SK-N-SH treated with all-trans-retinoic acid at 6 μM for 48 hours (cell line): ENCODE data around the gene PIK3R3.

Experiments used
- ATAC-seq: fragments of 200-7000 bp; cut with Tn5 transposase; 3 replicates; pipeline ENCODE4 v1.9.1; 2020; ENCODE audit warnings: mild to moderate bottlenecking, moderate library complexity
- ARNTL ChIP-seq: fragments of 450-650 bp; formaldehyde crosslinking; IDR thresholded peaks from 2 replicates; pipeline ENCODE4 v1.5.0; 2020; ENCODE audit warnings: low read depth, mild to moderate bottlenecking, moderate library complexity, borderline replicate concordance
- BACH2 ChIP-seq: fragments of 250-450 bp; sonication (Bioruptor Pico); IDR thresholded peaks from 2 replicates; pipeline ENCODE4 v1.9.0; 2021; ENCODE audit warnings: mild to moderate bottlenecking, borderline replicate concordance
- ESRRG ChIP-seq: fragments of 250-450 bp; sonication (Bioruptor Pico); IDR thresholded peaks from 2 replicates; pipeline ENCODE4 v1.6.1; 2021; ENCODE audit warnings: mild to moderate bottlenecking
- GLIS3 ChIP-seq: fragments of 250-450 bp; sonication (Bioruptor Pico); IDR thresholded peaks from 2 replicates; pipeline ENCODE4 v1.5.0; 2020; ENCODE audit warnings: mild to moderate bottlenecking, moderate library complexity
- ISL1 ChIP-seq: fragments of 250-450 bp; sonication (Bioruptor Pico); IDR thresholded peaks from 2 replicates; pipeline ENCODE4 v2.1.2; 2022; ENCODE audit warnings: mild to moderate bottlenecking, moderate library complexity
- OSR1 ChIP-seq: fragments of 250-450 bp; sonication (Bioruptor Pico); IDR thresholded peaks from 2 replicates; pipeline ENCODE4 v1.8.0; 2022; ENCODE audit warnings: moderate library complexity, mild to moderate bottlenecking, inconsistent platforms
- PPARA ChIP-seq: fragments of 250-450 bp; sonication (Bioruptor Pico); IDR thresholded peaks from 2 replicates; pipeline ENCODE4 v1.5.0; 2020; ENCODE audit warnings: mild to moderate bottlenecking, borderline replicate concordance
- RARB ChIP-seq: fragments of 250-450 bp; sonication (Bioruptor Pico); IDR thresholded peaks from 2 replicates; pipeline ENCODE4 v1.8.0; 2021; ENCODE audit warnings: mild to moderate bottlenecking, moderate library complexity
- SNAI2 ChIP-seq: fragments of 250-450 bp; sonication (Bioruptor Pico); IDR thresholded peaks from 2 replicates; pipeline ENCODE4 v1.5.0; 2020; ENCODE audit warnings: mild to moderate bottlenecking, moderate library complexity
- TCF4 ChIP-seq: fragments of 250-450 bp; sonication (Bioruptor Pico); IDR thresholded peaks from 2 replicates; pipeline ENCODE4 v1.8.0; 2021; ENCODE audit warnings: mild to moderate bottlenecking, moderate library complexity, borderline replicate concordance
- TOX ChIP-seq: fragments of 250-450 bp; sonication (Bioruptor Pico); IDR thresholded peaks from 2 replicates; pipeline ENCODE4 v1.8.0; 2021; ENCODE audit warnings: mild to moderate bottlenecking, moderate library complexity, borderline replicate concordance
- ZC3H10 ChIP-seq: fragments of 250-450 bp; sonication (Bioruptor Pico); IDR thresholded peaks from 2 replicates; pipeline ENCODE4 v1.5.1; 2021; ENCODE audit warnings: mild to moderate bottlenecking, moderate library complexity
- ZFP30 ChIP-seq: fragments of 450-650 bp; formaldehyde crosslinking; IDR thresholded peaks from 2 replicates; pipeline ENCODE4 v1.5.0; 2022; ENCODE audit warnings: mild to moderate bottlenecking, moderate library complexity
- ZNF565 ChIP-seq: fragments of 450-650 bp; formaldehyde crosslinking; conservative IDR thresholded peaks from 2 replicates; pipeline ENCODE4 v1.5.0; 2020; ENCODE audit warnings: low read depth, mild to moderate bottlenecking, moderate library complexity
- ZNF70 ChIP-seq: fragments of 450-650 bp; formaldehyde crosslinking; IDR thresholded peaks from 2 replicates; pipeline ENCODE4 v1.5.0; 2020; ENCODE audit warnings: mild to moderate bottlenecking, moderate library complexity
- ZNF8 ChIP-seq: fragments of 450-650 bp; formaldehyde crosslinking; IDR thresholded peaks from 2 replicates; pipeline ENCODE4 v1.5.0; 2020; ENCODE audit warnings: mild to moderate bottlenecking, moderate library complexity
- TF ChIP-seq, protein P1 (sequence below): fragments of 250-450 bp; sonication (Bioruptor Pico); IDR thresholded peaks from 2 replicates; pipeline ENCODE4 v1.5.1; 2020; ENCODE audit warnings: low read depth, mild to moderate bottlenecking, moderate library complexity
- TF ChIP-seq, protein P2 (sequence below): fragments of 250-450 bp; sonication (Bioruptor Pico); IDR thresholded peaks from 2 replicates; pipeline ENCODE4 v1.8.0; 2021; ENCODE audit warnings: low read depth, mild to moderate bottlenecking, moderate library complexity, borderline replicate concordance
- TF ChIP-seq, protein P3 (sequence below): fragments of 250-450 bp; sonication (Bioruptor Pico); IDR thresholded peaks from 2 replicates; pipeline ENCODE4 v1.8.0; 2020; ENCODE audit warnings: mild to moderate bottlenecking, moderate library complexity, borderline replicate concordance
- TF ChIP-seq, protein P4 (sequence below): fragments of 250-450 bp; sonication (Bioruptor Pico); IDR thresholded peaks from 2 replicates; pipeline ENCODE4 v1.5.1; 2021; ENCODE audit warnings: mild to moderate bottlenecking, moderate library complexity

Gene PIK3R3

DNA sequence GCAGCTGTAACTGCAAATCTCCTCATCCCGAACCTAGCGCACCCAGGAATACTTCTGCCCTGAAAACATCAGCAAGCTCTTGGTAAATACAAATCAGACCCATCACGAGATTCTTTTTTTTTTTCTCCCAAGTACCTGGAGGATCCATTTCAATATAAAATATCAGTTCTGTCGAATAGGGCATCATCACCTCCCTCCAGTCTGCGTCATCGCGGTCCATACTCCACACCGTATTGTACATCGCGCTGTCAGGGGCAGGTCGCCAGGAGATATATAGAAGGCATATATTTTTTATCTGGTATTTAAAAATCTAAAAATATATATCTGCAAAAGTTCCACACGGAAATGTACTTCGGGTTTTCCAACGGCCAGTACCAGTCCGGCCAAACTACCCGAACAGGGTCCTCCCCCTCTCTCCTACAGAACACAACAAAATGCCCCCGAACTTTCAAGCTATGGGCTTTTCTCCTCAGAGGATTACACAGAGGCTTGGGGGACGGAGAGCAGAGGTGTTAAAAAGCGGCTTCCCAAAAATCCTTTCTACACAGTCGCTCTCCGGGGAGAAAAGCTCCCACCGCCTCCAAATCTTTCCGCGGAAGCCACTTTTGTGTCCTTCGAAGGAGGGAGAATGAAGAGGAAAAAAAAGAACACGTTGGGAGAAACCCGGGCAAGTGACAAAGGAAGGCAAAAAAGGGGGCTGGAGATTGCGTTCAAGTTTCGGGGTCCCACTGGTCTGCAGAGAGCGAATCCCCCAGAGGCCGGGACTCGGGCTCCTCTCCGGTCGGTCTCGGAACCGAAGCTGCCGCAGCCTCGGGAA lies 509 bp downstream of the PIK3R3 start:
- peak; percentile 30 for ATAC-seq
- TF ChIP-seq ZFP30 (CRISPR knock-in tag) = 0 out of 2 replicates have a peak, but pooled peaks have one; percentile 20
- TF ChIP-seq, protein P1, sequence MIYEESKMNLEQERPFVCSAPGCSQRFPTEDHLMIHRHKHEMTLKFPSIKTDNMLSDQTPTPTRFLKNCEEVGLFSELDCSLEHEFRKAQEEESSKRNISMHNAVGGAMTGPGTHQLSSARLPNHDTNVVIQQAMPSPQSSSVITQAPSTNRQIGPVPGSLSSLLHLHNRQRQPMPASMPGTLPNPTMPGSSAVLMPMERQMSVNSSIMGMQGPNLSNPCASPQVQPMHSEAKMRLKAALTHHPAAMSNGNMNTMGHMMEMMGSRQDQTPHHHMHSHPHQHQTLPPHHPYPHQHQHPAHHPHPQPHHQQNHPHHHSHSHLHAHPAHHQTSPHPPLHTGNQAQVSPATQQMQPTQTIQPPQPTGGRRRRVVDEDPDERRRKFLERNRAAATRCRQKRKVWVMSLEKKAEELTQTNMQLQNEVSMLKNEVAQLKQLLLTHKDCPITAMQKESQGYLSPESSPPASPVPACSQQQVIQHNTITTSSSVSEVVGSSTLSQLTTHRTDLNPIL = peak; percentile 47; the same call in 1 of the 2 replicates
- TF ChIP-seq TCF4 (CRISPR knock-in tag) = no peak

DNA sequence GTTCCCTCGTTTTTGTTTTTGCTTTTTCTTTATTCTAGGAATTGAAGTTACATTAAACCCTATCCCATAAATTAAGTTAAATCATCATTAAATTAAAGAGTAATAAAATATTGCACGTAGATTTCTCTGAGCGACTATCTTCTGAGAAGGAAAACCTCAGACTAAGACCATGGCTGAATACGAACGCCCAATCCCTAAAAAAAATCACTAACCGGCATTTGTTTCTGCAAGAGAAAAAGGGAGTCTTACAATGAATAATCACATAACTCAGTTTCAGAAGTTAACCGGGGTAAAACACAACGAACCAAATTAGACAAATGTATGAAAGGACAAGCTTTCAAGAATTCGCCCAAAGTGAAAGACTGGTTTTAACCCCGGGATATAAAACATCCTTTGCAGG lies 1.3 kb downstream of the PIK3R3 start:
- no peak for ATAC-seq
- no peak for TF ChIP-seq TOX (CRISPR knock-in tag)
- TF ChIP-seq TCF4 (CRISPR knock-in tag) = no peak
- TF ChIP-seq ZNF8 = no peak
- TF ChIP-seq, protein P2, sequence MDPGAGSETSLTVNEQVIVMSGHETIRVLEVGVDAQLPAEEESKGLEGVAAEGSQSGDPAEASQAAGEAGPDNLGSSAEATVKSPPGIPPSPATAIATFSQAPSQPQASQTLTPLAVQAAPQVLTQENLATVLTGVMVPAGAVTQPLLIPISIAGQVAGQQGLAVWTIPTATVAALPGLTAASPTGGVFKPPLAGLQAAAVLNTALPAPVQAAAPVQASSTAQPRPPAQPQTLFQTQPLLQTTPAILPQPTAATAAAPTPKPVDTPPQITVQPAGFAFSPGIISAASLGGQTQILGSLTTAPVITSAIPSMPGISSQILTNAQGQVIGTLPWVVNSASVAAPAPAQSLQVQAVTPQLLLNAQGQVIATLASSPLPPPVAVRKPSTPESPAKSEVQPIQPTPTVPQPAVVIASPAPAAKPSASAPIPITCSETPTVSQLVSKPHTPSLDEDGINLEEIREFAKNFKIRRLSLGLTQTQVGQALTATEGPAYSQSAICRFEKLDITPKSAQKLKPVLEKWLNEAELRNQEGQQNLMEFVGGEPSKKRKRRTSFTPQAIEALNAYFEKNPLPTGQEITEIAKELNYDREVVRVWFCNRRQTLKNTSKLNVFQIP (CRISPR knock-in tag) = no peak
- TF ChIP-seq, protein P1 = no peak
- no peak for TF ChIP-seq GLIS3
- no peak for TF ChIP-seq SNAI2 (CRISPR knock-in tag)
- no peak for TF ChIP-seq ZNF565
- no peak for TF ChIP-seq RARB
- no peak for TF ChIP-seq PPARA (CRISPR knock-in tag)
- TF ChIP-seq ZNF70 = no peak
- TF ChIP-seq ZC3H10 (CRISPR knock-in tag) = no peak
- TF ChIP-seq ZFP30 (CRISPR knock-in tag) = no peak
- TF ChIP-seq ARNTL (CRISPR knock-in tag) = no peak

DNA sequence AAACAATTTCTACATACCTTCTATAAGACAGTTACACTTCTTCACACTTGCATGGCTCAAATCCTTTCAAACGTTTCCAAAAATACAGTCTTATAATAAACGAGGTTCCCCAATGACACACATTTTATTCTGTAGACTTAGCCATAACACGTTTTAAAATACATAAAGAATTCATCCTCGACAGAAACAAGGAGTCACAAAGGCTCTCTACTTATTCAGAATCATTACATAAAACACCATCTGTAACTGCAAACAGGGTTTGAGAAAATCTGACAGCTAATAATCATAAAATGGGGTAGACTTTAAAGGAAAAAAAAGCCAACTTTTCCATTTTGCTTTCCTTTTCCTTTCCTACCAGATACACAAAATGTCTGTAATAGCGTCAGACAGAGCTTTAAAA lies 1.8 kb downstream of the PIK3R3 start:
- no peak for ATAC-seq

More for the DNA sequence above, 1.8 kb downstream of the PIK3R3 start:
- TF ChIP-seq GLIS3 (no peak), ESRRG (CRISPR knock-in tag) (no peak), TCF4 (CRISPR knock-in tag) (no peak), ZFP30 (CRISPR knock-in tag) (no peak), ISL1 (CRISPR knock-in tag) (no peak), SNAI2 (CRISPR knock-in tag) (no peak), ZNF8 (no peak), TOX (CRISPR knock-in tag) (no peak), OSR1 (no peak), ZNF565 (no peak), BACH2 (CRISPR knock-in tag) (no peak)
- TF ChIP-seq, protein P3, sequence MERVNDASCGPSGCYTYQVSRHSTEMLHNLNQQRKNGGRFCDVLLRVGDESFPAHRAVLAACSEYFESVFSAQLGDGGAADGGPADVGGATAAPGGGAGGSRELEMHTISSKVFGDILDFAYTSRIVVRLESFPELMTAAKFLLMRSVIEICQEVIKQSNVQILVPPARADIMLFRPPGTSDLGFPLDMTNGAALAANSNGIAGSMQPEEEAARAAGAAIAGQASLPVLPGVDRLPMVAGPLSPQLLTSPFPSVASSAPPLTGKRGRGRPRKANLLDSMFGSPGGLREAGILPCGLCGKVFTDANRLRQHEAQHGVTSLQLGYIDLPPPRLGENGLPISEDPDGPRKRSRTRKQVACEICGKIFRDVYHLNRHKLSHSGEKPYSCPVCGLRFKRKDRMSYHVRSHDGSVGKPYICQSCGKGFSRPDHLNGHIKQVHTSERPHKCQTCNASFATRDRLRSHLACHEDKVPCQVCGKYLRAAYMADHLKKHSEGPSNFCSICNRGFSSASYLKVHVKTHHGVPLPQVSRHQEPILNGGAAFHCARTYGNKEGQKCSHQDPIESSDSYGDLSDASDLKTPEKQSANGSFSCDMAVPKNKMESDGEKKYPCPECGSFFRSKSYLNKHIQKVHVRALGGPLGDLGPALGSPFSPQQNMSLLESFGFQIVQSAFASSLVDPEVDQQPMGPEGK (CRISPR knock-in tag) = no peak
- TF ChIP-seq, protein P4, sequence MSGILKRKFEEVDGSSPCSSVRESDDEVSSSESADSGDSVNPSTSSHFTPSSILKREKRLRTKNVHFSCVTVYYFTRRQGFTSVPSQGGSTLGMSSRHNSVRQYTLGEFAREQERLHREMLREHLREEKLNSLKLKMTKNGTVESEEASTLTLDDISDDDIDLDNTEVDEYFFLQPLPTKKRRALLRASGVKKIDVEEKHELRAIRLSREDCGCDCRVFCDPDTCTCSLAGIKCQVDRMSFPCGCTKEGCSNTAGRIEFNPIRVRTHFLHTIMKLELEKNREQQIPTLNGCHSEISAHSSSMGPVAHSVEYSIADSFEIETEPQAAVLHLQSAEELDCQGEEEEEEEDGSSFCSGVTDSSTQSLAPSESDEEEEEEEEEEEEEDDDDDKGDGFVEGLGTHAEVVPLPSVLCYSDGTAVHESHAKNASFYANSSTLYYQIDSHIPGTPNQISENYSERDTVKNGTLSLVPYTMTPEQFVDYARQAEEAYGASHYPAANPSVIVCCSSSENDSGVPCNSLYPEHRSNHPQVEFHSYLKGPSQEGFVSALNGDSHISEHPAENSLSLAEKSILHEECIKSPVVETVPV (CRISPR knock-in tag) = no peak
- TF ChIP-seq, protein P2 (CRISPR knock-in tag) = no peak
